ENCODE results near the gene TSPAN31.
A peak's percentile ranks its signal among the peaks of the same experiment; 100 is the strongest.
"Not testable (repeated sequence)": the region's sequence is repeated elsewhere in the genome, so short reads cannot be mapped to it uniquely, and the experiment has no call there.

The TSPAN31 gene, protein sequence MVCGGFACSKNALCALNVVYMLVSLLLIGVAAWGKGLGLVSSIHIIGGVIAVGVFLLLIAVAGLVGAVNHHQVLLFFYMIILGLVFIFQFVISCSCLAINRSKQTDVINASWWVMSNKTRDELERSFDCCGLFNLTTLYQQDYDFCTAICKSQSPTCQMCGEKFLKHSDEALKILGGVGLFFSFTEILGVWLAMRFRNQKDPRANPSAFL

DNA sequence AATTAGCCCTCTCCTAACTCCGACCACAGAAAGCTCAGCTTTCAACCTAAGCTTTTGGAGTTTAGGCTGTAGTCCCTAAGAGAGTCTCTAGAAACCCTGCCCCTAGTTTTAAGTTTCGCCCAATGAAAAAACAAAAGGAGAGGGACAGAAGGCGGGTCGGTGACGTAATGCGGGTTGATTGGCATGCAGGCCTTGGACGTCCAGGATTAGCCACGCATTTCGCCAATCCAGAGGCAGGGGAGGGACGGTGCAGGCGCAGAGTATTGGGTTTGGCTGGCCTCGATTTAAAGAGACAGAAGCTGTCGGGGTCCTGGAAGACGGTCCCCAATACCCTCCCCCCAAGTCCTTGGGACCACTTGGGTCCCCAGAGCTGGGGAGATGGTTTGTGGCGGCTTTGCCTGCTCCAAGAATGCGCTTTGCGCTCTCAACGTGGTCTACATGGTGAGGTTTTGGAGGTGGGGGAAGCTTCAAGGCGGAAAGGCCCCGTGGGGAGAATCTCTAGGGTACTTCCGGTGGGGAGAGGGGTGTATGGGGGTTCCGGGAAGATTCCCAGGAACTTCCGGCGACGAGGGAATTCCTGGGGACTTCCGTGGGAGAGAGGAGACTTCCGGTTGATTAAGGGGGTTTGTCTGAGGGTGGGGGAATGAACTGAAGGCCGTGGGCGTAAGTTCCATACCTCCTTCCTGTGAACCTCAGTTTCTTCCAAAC, at the start of gene TSPAN31:
TSPAN31 (plus strand) TSS at position 263 of the 708 bp plus-strand sequence; CDS start at position 379, 116 bp downstream.
- DNase-seq, result peak; percentile 89

DNA sequence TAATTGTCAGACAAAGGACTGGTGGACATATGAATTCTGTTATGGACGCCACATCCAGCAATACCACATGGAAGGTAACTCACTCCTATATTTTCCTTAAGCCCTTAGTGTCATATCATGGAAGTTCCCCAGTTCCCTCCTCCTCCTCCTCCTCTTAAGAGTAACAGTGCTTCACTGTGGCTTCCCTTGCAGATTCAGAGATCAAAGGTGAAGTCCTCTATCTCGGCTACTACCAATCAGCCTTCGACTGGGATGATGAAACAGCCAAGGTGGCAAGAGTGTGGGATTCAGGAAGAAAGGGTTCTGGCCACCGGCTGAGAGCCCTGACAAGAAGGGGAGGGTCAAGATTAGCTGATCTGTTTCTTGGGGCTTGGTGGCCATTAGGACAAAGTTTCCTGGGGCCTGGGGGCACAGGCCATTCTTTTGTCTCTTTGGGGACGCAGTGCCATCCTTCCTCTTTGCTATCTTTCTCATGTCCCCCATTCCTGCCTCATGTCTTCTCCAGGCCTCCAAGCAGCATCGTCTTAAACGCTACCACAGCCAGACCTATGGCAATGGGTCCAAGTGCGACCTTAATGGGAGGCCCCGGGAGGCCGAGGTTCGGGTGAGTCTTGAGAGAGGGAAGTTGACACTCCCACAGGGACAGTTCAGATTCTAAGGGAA, 48.9 kb upstream of the TSPAN31 start:
- DNase-seq, result no peak

DNA sequence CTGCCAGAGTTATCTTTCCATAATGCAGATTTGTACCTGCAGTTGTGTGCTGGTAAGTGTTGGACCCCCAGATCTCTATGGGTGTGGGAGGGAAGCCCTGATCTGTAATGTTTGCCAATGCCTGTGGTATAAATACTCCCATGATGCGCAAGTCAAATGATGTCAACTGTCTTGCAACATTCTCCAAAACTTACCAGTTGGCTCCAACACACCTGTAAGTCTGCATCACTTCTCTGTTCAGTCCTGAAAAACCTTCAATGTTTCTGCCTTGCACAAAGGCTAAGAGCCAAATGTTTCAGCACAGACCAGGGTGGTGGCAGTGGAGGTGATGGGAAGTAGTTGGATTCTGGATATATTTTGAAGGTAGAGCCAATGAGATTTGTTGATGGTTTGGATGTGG, 47.8 kb upstream of the TSPAN31 start:
- no peak for DNase-seq

DNA sequence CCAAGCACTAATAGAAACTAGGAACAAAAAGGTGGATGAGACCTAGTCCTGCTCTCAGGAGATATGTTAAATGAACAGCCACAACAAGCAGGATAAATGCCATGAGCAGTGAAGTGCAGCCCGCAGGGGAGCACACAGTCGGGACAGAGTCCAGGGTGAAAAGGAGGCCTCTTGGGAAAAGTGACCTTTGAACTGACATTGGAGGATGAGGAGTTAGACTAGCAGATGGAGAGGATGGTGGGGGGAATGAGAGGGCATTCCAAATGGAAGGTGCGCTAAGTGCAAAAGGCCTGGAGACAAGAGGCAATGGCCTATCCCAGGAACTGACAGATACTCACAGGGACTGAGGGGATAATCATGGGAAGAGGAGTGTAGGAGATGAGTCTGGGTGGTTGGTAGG, 46.4 kb upstream of the TSPAN31 start:
- DNase-seq, result no peak

DNA sequence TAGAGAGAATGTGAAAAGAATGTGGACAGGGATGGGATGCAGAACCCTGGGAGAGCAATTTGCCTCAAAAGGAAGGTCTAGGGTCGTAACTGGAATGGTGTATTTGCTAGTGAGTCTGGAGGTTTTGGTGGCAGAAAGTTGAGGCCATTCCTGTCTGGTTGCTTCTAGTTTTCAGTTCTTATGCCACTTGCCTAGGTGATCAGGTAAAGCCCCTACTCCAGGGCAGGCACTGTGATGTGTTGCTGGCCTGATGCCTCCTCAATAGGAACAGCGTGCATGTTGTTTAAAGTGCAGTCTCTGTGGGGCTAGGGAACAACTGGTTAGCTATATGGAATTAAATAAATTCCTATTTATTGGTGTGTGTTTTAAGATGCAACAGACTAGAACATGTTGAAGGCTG, 44.5 kb upstream of the TSPAN31 start:
- DNase-seq, result no peak

DNA sequence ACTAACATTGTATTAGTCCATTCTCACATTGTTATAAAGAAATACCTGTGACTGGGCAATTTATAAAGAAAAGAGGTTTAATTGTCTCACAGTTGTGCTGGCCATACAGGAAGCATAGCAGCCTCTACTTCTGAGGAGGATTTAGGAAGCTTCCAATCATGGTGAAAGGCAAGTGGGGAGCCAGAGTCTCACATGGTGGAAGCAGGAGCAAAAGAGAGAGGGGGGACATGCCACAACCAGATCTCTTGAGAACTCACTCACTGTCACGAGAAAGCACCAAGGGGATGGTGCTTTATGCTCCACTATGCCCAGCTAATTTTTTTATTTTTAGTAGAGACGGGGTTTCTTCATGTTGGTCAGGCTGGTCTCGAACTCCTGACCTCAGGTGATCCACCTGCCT, 37.6 kb upstream of the TSPAN31 start:
- DNase-seq, result no peak

DNA sequence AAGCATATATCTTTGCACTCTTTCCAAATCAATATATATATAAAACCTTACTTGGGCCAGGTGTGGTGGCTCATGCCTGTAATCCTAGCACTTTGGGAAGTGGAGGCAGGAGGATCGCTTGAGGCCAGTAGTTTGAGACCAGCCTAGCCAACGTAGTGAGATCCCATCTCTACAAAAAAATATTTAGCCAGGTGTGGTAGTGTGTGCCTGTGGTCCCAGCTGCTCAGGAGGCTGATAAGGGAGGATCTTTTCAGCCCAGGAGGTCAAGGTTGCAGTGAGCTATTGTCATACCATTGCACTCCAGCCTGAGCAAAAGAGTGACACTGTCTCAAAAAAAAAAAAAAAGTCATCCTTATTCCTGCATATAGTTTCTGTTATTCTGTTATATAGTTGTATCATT, 36.5 kb upstream of the TSPAN31 start:
- no peak for DNase-seq

DNA sequence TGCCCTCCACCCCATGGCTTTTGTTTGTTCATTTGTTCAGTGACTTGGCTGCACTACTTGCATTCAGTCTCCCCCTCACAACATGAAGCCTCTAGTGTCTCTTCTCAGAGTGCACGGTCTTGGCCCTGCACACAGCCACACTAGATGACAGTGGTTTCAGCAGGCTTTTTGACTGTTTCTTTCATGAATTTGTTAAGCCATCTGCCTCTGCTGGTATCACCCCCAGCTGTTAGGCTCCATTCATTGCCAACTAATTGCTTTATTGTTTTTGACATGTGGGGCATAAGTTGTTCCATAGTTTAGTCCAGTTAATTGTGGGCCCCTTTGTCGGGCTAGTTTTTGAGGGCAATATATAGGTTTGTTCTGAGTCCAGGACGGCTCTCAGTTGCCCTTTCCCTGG, 32.1 kb upstream of the TSPAN31 start:
- DNase-seq, result no peak

DNA sequence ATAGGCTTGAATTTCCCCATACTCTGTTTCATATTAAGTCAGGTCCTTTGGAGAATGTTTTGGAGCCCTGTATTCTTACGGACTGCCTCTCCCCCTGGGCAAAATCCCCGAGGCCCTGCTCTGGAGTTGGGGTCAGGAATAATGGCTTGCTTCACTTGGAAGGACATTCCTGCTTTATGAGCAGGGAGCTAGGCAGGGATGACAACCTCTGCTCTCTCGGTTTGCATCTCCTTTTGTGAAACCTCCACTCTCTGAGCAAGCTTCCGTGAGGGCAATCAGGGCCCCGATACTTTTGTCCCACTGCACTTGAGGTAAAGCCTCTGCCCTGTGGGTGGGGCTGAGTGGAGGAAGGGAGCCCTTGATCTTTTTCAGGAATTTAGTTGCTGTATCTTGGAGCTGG, 31.6 kb upstream of the TSPAN31 start:
- no peak for DNase-seq

DNA sequence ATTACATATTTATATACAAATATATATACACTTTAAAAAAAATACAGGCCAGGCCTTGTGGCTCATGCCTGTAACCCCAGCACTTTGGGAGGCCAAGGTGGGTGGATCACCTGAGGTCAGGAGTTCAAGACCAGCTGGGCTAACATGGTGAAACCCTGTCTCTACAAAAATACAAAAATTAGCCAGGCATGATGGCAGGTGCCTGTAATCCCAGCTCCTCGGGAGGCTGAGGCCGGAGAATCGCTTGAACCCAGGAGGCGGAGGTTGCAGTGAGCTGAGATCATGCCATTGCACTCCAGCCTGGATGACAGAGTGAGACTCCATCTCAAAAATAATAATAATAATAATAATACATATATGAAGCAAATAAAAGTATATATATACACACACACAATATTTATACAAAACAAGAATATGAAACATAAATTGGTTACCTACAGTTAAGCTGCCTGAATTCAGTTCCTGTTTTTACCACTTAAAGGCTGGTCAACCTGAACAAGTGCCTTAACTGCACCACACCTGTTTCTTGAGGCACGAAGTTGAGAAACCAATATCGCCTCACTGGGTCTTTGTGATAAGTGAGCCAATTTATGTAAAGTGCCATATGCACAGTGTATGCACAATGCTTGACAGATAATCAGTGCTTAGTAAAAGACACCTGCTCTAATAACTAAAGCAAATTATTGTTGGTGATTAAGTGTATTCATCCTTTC, 29.6 kb upstream of the TSPAN31 start:
- DNase-seq, result not testable (repeated sequence)

DNA sequence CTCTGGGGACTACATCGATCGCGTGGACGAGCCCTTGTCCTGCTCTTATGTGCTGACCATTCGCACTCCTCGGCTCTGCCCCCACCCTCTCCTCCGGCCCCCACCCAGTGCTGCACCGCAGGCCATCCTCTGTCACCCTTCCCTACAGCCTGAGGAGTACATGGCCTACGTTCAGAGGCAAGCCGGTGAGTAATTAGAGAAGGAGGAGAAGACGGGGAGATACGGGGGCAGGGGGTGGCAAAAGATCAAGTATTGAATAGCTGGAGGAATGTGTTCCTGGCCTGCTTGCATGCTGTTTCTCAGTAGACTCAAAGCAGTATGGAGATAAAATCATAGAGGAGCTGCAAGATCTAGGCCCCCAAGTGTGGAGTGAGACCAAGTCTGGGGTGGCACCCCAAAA, 29.1 kb upstream of the TSPAN31 start:
- no peak for DNase-seq

DNA sequence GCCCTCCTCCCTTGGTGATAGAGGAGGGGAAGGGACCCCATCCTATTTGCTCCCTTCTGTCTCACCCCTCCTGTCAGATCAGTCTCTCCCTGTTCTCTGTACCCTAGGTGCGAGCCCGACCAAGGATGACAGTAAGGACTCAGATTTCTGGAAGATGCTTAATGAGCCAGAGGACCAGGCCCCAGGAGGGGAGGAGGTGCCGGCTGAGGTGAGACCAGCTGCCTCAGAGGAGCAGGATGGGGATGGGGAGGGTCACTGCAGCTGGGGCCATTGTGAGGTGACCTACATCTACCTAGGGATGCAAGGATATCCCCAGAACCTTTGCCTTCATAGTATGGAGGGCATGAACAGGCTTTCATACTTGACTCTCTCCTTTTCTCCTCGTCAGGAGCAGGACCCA, 28.5 kb upstream of the TSPAN31 start:
- no peak for DNase-seq

DNA sequence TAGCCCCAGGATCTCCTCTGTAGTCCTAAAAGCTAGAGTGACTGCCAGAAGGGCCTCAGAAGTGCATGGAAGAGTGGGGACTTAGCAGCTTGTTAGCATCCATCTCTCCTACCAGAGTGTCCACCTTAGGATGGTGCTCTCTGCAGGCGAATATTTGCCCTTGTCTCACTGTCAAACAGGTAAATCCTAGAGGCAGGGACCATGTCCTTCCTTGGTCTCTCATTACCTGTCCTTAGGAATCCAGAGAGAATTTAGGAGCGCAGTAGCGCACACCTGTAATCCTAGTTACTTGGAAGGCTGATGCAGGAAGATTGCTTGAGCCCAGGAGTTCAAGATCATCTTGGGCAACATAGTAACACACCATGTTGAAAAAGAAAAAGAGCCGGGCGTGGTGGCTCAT, 27.7 kb upstream of the TSPAN31 start:
- no peak for DNase-seq

DNA sequence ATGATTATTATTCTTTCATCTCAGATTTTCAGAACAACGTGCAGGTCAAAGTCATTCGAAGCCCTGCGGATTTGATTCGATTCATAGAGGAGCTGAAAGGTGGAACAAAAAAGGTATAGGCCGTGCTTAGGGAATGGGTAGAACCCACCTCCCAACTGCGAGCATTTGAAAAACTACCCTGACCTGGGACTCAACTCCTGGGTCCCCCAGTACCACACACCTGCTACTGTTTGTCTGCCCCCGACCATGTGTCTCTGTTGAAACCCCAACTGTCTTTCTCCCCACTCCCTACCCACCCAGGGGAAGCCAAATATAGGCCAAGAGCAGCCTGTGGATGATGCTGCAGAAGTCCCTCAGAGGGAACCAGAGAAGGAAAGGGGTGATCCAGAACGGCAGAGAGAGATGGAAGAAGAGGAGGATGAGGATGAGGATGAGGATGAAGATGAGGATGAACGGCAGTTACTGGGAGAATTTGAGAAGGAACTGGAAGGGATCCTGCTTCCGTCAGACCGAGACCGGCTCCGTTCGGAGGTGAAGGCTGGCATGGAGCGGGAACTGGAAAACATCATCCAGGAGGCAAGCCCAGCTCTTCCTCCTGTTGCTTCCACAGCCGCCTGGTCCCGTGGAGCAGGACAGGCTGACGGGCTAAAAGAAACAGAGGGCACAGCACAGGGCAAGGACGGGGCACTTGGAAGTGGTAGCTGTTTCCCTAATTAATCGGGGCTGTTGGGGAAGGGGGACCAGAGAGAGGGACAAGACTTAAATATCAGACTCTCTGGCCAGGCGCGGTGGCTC, 26.8 kb upstream of the TSPAN31 start:
- DNase-seq, result no peak

DNA sequence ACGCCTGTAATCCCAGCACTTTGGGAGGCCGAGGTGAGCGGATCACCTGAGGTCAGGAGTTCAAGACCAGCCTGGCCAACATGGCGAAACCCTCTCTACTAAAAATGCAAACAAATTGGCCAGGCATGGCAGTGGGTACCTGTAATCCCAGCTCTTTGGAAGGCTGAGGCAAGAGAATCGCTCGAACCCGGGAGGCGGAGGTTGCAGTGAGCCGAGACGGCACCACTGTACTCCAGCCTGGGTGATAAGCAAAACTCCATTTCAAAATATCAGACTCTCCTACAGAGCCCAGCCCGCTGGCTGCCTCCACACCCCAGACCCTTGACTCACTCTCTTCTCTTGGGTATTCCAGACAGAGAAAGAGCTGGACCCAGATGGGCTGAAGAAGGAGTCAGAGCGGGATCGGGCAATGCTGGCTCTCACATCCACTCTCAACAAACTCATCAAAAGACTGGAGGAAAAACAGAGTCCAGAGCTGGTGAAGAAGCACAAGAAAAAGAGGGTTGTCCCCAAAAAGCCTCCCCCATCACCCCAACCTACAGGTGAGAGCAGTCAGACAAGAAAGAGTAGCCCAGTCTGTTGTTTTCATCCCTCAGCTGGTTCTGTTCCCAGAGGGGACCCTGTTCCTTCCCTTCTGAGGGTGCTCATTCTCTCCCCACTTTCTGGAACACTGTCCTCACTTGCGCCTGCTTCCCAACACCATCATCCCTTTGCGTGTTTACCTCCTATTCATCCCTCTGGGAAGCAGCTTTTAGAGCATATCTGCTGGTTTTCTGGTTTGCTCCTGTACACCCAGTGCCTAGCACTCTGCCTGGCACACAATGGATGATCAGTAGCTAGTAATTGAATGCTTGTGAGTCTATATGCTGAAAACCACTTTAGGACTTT, 26.0 kb upstream of the TSPAN31 start:
- no peak for DNase-seq

DNA sequence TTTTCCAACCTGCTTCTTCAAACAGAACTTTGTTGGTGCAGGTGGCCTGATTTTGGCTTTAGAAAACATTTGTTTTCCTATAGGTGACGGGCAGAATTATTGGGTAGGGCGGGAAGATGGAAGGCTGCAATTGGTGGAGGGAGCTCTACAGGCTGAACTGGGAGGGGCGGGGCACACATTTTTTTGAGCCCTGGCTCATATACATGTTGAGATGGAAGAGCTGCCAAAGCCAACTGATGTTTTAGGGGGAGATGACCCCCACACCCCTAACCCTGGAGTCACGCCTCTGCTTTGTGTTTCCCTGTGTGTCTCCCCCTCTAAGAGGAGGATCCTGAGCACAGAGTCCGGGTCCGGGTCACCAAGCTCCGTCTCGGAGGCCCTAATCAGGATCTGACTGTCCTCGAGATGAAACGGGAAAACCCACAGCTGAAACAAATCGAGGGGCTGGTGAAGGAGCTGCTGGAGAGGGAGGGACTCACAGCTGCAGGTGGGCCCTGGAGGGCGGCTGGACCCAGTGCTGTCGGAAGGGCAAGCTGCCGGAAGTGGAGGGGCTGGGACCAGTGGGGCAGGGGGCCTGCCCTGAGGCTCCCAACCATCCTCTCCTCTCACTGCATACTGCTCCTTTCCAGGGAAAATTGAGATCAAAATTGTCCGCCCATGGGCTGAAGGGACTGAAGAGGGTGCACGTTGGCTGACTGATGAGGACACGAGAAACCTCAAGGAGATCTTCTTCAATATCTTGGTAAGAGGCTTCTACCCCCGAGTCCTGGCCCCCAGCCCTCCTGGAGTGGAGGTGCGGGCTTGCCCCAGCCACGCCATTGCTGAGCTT, 24.8 kb upstream of the TSPAN31 start:
- DNase-seq, result no peak

DNA sequence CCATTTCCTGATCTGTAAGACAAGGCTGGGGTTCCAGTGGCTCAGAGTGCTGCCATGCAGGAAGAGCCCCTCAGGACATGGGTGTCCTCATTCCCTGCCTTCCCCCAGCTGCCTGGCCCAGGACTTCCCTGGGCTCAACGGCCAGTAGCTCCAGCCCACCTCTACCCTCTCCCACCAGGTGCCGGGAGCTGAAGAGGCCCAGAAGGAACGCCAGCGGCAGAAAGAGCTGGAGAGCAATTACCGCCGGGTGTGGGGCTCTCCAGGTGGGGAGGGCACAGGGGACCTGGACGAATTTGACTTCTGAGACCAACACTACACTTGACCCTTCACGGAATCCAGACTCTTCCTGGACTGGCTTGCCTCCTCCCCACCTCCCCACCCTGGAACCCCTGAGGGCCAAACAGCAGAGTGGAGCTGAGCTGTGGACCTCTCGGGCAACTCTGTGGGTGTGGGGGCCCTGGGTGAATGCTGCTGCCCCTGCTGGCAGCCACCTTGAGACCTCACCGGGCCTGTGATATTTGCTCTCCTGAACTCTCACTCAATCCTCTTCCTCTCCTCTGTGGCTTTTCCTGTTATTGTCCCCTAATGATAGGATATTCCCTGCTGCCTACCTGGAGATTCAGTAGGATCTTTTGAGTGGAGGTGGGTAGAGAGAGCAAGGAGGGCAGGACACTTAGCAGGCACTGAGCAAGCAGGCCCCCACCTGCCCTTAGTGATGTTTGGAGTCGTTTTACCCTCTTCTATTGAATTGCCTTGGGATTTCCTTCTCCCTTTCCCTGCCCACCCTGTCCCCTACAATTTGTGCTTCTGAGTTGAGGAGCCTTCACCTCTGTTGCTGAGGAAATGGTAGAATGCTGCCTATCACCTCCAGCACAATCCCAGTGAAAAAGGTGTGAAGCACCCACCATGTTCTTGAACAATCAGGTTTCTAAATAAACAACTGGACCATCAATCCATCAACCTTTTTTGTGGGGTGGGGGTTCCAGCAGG, 23.9 kb upstream of the TSPAN31 start:
- no peak for DNase-seq

DNA sequence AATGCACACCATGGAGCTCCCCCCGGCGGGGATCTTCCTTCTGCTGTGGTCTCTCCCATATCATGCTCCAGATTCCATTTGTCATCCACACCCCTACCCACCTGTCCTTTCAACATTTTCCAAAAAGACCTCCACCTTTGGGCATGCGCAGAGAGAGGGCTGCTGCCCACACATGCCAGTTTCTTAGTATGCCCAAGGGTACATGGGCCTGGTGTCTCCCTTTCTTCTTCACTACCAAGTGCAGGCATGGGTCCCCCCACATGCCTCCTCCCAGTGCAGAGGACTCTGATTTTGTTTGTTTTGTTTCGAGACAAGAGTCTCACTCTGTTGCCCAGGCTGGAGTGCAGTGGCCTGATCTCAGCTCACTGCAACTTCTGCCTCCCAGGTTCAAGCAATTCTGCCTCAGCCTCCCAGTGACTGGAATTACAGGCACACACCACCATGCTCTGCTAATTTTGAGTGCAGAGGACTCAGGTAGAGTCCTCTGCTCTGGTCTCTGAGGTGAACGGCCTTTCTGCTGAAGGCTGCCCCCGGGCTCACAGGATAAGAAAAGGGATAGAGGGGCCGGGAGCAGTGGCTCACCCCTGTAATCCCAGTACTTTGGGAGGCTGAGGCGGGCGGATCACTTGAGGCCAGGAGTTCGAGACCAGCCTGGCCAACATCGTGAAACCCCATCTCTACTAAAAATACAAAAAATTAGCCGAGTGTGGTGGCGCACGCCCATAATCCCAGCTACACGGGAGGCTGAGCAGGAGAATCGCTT, 22.8 kb upstream of the TSPAN31 start:
- DNase-seq, result not testable (repeated sequence)

Measured in NCI-H1105 (cell line).